H1 (cell line): ENCODE measurements around the gene COCH.

Source experiments
- BRCA1 ChIP-seq: IDR thresholded peaks from 2 replicates; pipeline ENCODE4 v1.6.1; 2012; ENCODE audit warnings: low read depth, low read length, improper control_type of control experiment
- CTCF ChIP-seq, 3 experiments: IDR thresholded peaks; 1 replicate in 2 of 3; 2 replicates in 1 of 3; pipeline versions ENCODE4 v1.5.1 to v1.6.1; 2011; ENCODE audit warnings: low read length in 3 of 3, mild to moderate bottlenecking in 3 of 3, inconsistent platforms in 2 of 3, low read depth in 1 of 3, moderate library complexity in 1 of 3; ENCODE audit not compliant: insufficient read depth in 1 of 3; ENCODE audit errors: control extremely low read depth in 1 of 3
- EP300 ChIP-seq, 2 experiments: IDR thresholded peaks; 1 replicate in 1 of 2; 2 replicates in 1 of 2; pipeline ENCODE4 v1.6.1; 2011 to 2012; ENCODE audit warnings: low read depth in 2 of 2, low read length in 2 of 2, mild to moderate bottlenecking in 2 of 2, borderline replicate concordance in 1 of 2, inconsistent platforms in 1 of 2, moderate library complexity in 1 of 2
- EZH2 ChIP-seq: fragments of 200-600 bp; sonication (generic); IDR thresholded peaks from 2 replicates; pipeline ENCODE4 v1.7.1; 2012; ENCODE audit warnings: low read depth, mild to moderate bottlenecking, moderate library complexity, low read length, inconsistent platforms; ENCODE audit not compliant: severe bottlenecking
- NRF1 ChIP-seq: IDR thresholded peaks from 2 replicates; pipeline ENCODE4 v1.6.1; 2011; ENCODE audit warnings: mild to moderate bottlenecking, low read depth, low read length, improper control_type of control experiment
- POLR2A ChIP-seq, 2 experiments: IDR thresholded peaks; 1 replicate in 1 of 2; 2 replicates in 1 of 2; pipeline ENCODE4 v1.6.1; 2011; ENCODE audit warnings: low read depth in 2 of 2, low read length in 2 of 2, mild to moderate bottlenecking in 2 of 2; ENCODE audit errors: control extremely low read depth in 1 of 2
- SUZ12 ChIP-seq: fragments of 200-600 bp; sonication (generic); IDR thresholded peaks from 2 replicates; pipeline ENCODE4 v1.6.1; 2012; ENCODE audit warnings: mild to moderate bottlenecking, inconsistent platforms, low read length, moderate library complexity, mixed read lengths
- TF ChIP-seq, protein P1 (sequence below): IDR thresholded peaks from 2 replicates; pipeline ENCODE4 v1.6.1; 2012; ENCODE audit warnings: inconsistent platforms

- TF ChIP-seq, protein P1, sequence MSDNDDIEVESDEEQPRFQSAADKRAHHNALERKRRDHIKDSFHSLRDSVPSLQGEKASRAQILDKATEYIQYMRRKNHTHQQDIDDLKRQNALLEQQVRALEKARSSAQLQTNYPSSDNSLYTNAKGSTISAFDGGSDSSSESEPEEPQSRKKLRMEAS: no peak
- TF ChIP-seq EZH2 (no peak), CTCF (IDR thresholded peaks at IDR 0.05; ENCODE audit: control extremely low read depth in 1 of 3, insufficient read depth in 1 of 3, low read depth in 1 of 3, low read length in 3 of 3) (no peak), NRF1 (no peak), POLR2A (IDR thresholded peaks at IDR 0.05; ENCODE audit: control extremely low read depth in 1 of 2, low read depth in 2 of 2, low read length in 2 of 2) (no peak), SUZ12 (no peak), EP300 (IDR thresholded peaks at IDR 0.05; ENCODE audit: borderline replicate concordance in 1 of 2, low read depth in 2 of 2, low read length in 2 of 2) (no peak), BRCA1 (no peak)
Measured at GRCh38 chr14:30921305-30921704, 46.9 kb downstream of the COCH start.
